ENCODE data around the gene CEP170.

DNA sequence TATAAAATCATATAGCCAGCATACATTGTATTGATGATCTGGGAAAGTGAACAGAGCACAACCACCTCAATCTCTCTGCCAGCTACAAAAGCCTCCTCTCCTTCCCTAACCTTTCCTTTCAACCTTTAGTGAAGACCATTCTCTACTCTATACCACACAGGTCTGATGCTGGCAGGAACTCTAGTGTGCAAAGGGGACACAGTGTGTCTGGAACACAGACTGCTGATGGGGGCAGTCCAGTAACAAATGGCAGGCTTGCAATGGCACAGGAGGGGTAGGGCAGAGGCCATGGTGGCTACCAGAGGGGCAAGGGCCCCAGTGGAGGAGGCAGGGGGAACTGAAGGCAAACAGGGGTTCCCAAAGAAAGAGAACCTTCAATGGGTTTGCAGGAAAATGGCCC is 37.0 kb downstream of the CEP170 start:
- TF ChIP-seq, protein P1, sequence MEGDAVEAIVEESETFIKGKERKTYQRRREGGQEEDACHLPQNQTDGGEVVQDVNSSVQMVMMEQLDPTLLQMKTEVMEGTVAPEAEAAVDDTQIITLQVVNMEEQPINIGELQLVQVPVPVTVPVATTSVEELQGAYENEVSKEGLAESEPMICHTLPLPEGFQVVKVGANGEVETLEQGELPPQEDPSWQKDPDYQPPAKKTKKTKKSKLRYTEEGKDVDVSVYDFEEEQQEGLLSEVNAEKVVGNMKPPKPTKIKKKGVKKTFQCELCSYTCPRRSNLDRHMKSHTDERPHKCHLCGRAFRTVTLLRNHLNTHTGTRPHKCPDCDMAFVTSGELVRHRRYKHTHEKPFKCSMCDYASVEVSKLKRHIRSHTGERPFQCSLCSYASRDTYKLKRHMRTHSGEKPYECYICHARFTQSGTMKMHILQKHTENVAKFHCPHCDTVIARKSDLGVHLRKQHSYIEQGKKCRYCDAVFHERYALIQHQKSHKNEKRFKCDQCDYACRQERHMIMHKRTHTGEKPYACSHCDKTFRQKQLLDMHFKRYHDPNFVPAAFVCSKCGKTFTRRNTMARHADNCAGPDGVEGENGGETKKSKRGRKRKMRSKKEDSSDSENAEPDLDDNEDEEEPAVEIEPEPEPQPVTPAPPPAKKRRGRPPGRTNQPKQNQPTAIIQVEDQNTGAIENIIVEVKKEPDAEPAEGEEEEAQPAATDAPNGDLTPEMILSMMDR (IDR thresholded peaks at IDR 0.05), result no peak
- TF ChIP-seq POLR2A (IDR thresholded peaks at IDR 0.05), result no peak
- no peak for TF ChIP-seq POLR2AphosphoS5 (IDR thresholded peaks at IDR 0.05)
- TF ChIP-seq EP300 (IDR thresholded peaks at IDR 0.05; ENCODE audit: low read depth), result no peak
